Measurements from ENCODE around the gene CRLF1.

CRLF1 gene

DNA sequence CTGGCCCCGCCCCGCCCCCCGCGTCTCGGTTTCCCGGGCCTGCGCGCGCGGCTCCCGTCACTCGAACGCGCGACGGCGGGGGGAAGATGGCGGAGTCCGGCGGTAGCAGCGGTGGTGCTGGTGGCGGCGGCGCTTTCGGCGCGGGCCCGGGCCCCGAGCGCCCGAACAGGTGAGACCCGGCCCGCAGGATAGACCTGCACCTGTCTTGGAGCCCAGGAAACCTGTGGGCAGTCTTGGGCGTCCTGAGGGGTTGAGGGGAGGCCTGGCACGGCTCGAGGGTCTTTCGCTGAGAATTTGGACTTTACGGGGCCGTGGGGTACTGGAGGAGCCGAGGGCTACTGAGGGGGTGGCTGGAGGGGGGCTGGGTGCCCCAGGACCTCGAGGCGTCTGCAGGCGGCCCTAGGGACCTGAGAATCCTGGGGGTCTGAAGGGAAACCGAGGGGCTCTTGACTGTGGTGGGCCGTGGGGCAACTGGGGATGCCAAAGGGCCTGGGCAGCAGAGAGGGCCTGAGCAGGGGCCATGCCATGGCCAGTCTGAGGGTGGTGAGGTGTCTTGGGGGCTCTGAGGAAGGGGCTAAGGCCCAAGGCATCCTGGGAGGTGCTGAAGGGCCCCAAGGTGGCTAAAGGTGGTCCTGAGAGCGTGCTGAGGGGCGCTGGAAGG, 30.5 kb upstream of the CRLF1 start, which contains the start of gene KLHL26:
KLHL26 (plus strand) TSS at position 60 of the 661 bp plus-strand sequence; CDS start at position 87, 27 bp downstream.
- no peak for DNase-seq (ENCODE audit: low spot score)
- no peak for FAIRE-seq

DNA sequence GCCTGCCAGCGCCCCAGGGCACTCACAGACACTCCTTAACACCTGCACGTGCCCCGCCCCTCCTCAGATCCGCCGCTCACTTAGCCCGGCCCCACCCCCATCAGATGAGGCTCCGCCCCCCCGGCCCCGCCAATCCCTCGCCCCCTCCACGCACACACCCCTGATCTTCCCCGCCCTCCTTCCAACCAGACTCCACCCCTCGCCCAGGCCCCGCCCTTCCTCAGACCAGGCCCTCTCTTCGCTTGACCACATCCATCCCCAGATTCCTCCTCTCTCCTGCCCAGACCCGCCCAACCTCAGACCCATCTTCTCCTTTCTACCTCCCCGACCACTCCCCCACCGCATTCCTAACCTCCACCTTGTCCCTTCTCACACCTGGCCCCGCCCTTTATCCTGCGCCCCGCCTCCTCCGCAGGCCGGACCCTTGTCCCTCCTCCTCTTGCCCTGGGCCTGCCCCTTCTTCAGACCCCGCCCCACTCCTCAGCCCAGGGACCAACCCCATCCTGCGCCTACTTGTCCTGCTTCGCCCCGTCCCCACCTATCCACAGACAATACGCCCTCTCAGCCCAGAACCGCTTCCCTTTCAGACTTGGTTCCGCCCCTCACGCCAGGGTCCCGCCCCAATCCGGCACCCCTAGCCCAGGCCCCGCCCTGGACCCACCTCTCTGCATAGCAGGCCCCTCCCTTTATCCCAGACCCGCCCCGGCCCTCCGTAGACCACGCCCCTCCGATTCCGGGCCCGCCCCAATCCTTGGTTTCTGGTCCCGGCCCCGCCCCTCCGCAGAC, 29.8 kb upstream of the CRLF1 start:
- DNase-seq (ENCODE audit: low spot score) (no peak), FAIRE-seq (no peak)

DNA sequence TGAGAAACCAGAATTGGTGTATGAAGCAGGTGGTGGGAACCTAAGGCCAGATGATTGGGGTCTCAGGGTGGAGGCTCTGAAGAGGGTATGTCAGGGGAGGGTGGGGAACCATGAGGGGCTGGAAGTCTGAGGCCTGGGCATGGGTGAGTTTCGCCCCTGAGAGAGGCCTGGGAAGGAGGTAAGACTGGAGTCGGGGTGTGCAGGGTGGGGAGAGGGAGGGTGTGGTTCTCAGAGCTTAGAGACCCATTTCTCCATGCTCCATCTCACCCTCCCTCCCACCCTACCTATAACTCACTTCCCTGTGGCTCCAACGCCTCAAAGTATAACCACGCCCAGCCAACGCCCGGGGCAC, 29.2 kb upstream of the CRLF1 start:
- DNase-seq (ENCODE audit: low spot score) (no peak), FAIRE-seq (no peak)

DNA sequence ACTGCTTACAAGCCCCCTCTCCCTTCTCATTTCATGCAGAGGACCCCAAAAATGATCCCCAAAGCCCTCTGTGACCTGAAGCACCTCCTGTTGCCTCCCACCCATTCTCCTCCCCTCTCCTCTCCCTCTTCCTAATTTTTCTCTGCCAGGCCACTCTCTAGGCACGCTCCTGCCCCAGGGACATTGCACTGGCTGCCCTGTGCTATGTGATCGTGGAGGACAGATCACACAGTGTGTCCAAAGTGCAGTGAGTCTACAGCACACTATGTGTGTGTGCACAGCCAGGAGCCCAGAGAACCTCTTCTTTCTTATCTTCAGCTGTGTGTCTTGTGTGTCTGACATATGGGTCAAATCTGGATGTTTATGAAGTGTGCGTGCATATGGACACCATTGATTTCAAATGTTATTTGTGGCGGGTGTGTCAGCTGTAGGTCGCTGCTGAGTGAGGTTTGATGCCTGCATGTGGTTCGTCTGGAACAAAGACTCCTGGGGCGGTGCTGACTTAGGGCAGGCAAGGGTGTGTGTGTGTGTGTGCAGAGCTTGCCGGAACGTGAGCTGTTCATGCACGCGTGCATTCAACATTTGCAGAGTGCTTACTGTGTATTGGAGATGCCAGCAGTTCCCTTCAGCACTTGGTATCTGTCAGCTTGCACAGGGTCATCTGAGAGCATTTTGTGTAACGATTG, 28.2 kb upstream of the CRLF1 start:
- FAIRE-seq: no peak
- no peak for DNase-seq (ENCODE audit: low spot score)

DNA sequence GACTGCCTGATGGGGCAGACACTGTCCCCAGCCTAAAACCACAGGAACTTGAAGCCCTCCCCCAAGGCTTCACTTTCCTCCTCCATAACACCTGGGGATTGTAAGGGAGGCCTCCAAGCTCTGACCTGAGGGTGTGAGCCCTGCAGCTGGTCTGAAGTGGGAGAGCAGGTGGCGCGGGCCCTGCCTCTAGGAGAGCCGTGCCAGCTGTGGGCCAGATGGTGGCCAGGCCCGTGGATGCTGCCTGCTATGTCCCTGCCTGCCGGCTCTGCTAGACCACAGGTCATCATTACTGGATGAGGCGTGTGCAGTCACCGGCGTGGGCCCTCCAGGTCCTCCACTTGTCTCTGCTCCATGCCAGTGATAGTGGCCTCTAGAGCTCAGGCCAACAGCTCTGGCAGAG, 26.7 kb upstream of the CRLF1 start:
- no peak for DNase-seq (ENCODE audit: low spot score)
- no peak for FAIRE-seq

DNA sequence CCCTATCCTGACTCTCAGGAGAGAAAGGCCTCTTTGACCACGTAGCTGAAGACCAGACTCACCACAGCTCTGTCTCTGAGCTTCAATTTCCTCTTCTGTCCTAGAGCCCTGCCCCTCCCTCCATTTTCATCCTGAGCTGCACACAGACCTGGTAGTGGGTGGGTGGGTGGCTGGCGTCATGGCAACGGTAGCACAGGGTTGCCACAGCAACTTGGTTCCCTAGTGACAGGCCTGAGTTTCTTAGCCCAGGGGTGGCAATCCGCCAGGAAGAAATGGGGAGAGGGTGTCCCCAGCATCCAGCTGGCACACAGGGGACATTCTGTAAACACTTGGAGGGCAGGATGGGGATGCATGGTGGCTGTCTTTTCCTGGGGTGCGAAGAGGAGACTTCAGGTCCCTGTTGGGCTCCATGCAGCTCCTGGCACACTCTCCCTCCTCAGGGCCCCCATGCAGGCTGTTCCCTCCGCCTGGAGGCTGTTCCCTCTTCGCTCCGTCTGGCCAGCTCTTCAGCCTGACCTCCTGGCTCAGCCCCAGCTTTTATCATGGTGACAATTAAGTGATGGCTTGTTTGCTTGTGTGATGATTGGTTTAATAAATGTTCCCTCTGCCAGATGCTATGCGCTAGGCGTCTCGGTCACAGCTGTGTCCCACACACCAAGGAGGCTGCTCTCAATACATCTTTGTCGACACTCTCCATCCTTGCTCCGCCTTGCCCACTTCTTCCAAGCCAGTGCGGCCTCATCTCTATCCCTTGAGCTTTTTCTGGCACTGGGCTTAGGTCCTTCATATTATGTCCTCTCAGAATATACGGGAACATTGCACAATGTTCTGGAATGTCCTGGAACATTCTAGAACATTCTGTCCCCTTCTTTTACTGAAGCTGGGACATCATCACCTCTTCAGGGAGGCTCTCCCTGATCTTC, 22.8 kb upstream of the CRLF1 start:
- FAIRE-seq: no peak
- no peak for DNase-seq (ENCODE audit: low spot score)

DNA sequence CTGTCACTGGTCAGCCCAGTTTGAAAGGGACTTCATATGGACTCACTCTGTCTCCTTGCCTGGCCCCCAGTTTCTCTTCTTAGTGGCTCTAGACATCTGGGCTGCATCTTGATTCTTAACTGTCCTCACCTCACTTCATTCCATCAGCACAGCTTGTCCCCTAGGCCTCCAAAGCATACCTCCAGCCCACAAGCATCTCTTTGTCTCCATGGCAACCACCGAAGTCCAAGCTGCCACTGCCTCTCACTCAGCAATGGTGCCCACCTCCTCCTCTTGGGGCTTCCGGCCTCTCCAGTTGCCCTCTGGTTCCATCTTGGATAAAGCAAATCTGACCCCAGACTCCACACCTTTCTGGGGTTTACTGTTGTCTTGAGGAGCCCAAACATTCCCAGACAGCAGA, 20.3 kb upstream of the CRLF1 start:
- no peak for FAIRE-seq

DNA sequence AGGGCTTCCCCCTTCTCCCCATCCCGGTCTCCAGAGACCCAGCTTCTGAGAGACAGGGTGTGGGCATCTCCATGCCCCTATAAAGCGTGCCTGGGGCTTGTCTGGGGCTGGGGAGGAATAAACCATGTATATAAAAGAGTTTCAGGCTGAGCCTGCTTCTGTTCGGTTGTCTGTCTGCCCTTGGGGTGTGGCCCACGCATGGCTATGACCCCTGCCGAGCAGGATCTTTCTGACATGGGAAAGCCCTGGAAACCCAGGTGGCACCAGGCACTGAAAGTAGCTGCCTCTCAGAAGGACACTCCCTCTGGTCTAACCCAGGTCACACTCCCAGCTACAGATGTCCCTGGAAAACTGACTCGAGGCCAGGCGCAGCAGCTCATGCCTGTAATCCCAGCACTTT, 14.3 kb upstream of the CRLF1 start:
- FAIRE-seq (no peak), DNase-seq (ENCODE audit: low spot score) (no peak)

More for the DNA sequence above, 20.3 kb upstream of the CRLF1 start:
- no peak for DNase-seq (ENCODE audit: low spot score)

DNA sequence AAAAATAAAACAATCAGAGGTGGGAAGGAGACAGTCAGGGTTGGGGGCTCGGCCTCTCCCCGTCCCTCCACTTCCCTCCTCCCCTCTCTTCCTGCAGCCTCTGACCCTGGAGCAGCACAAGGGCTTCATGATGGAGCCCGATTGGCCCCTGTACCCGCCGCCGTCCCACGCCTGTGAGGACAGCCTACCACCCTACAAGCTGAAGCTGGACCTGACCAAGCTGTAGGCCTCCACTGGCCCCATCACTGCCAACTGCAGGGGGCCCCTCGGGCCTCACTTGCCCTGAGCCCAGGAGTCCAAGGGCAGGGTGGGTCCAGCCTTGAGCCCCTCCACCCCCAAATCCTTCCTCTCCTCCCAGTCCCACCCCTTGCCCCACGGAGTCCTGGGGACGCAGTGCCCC, 13.7 kb upstream of the CRLF1 start:
- DNase-seq (ENCODE audit: low spot score) (no peak), FAIRE-seq (no peak)

DNA sequence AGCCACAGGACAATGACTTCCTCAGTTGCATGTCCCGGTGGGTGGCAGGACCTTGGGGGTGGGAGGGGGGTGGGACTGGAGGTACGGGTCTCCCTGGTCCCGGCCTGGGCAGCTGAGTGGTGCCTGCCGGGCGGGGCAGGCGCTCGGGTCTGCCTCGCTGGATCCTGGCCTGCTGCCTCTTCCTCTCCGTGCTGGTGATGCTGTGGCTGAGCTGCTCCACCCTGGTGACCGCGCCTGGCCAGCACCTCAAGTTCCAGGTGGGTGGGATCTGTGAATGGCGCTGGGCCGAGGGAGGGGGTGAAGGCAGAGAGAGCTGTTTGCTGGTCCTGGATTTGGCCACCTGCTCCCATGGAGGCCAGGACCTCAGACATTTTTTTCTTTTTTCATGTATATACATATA, 11.6 kb upstream of the CRLF1 start:
- no peak for DNase-seq (ENCODE audit: low spot score)
- no peak for FAIRE-seq

DNA sequence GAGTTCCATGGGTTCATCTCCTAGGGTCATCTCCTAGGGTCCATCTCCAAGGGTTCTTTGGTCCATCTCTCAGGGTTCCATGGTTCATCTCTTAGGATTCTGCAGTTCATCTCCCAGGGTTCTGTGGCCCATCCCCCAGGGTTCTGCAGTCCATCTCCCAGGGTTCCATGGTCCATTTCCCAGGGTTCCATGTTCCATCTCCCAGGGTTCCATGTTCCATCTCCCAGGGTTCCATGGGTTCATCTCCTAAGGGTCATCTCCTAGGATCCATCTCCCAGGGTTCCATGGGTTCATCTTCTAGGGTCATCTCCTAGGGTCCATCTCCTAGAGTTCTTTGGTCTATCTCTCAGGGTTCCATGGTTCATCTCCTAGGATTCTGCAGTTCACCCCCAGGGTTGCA, 11.0 kb upstream of the CRLF1 start:
- no peak for FAIRE-seq

DNA sequence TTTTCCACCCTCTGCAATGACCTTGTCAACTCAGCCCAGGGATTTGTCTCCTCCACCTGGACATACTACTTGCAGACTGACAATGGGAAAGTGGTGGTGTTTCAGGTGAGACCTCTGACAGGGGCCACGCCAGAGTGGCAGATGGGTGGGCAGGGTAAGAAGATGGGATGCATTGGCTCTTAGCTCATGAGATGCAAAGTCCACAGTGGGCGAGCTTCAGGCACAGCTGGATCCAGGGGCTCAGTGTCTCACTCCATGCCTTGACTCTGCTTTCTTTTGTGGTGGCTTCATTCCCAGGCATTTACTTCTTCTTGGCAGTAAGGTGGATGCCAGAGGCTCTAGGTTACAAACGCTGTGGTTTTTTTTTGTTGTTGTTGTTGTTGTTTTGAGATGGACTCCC, 9.4 kb upstream of the CRLF1 start:
- DNase-seq (ENCODE audit: low spot score) (no peak), FAIRE-seq (no peak)

More for the DNA sequence above, 11.0 kb upstream of the CRLF1 start:
- no peak for DNase-seq (ENCODE audit: low spot score)

DNA sequence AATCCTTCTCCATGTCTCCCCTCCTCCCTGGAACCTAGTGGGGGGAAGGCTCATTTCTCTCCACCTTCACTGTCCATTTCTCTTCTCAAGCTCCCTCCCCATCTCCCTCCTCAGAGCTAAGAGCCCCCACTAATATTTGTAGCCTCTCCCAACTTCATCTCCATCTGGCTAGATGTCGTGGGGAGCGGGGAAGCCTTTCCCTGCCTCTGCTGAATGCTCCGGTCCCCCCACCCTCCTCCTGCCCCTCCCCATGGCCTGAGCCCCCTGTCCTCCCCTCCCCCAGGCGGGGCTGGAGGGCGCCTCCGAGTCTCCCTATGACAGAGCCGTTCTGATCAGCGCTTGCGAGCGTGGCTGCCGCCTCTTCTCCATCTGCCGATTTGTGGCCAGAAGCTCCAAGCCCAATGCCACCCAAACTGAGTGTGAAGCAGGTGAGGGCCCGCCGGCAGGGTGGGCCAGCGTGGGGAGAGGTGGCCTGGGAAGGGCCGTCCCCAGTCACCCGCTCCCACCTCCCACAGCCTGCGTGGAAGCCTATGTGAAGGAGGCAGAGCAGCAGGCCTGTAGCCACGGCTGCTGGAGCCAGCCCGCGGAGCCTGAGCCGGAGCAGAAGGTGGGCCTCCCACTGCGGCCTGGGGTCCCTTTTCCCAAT, 7.1 kb upstream of the CRLF1 start:
- DNase-seq (ENCODE audit: low spot score) (no peak), FAIRE-seq (no peak)

DNA sequence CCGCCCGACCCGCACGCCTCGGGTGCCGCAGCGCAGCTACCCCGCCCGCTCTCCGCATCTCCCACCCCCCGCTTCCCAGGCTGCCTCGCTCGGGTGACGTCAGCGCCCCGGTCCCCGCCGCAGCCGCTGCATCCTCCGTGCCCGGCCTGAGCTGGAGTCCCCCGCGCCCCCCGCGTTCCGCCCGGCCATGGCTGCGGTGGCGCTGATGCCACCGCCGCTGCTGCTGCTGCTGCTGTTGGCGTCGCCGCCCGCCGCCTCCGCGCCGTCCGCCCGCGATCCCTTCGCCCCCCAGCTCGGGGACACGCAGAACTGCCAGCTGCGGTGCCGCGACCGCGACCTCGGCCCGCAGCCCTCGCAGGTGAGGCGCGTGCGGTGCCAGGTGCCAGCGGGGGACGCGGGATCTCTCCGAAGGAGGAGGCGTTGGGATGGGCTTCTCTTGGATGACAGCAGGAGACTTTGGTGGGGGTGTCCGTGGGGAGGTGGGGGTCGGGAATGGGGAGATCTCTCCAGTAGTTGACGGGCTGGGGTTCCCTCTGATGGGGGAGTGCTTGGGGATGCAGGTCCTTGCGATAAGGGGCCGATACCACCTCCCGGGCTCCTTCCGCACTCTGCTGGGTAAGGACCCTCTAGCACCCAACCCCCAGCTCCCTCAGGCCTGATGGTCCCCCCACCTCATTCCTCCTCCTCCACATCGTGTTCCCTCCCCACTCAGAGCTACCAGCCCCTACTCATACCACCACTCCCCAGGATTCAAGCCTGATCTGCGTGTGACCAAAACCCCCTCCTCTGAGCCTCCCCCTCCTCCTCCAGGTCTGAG, 6.4 kb upstream of the CRLF1 start, which contains the start of gene TMEM59L:
TMEM59L (plus strand) TSS at position 99 of the 817 bp plus-strand sequence; CDS start at position 188, 89 bp downstream.
- FAIRE-seq (no peak), DNase-seq (ENCODE audit: low spot score) (no peak)

DNA sequence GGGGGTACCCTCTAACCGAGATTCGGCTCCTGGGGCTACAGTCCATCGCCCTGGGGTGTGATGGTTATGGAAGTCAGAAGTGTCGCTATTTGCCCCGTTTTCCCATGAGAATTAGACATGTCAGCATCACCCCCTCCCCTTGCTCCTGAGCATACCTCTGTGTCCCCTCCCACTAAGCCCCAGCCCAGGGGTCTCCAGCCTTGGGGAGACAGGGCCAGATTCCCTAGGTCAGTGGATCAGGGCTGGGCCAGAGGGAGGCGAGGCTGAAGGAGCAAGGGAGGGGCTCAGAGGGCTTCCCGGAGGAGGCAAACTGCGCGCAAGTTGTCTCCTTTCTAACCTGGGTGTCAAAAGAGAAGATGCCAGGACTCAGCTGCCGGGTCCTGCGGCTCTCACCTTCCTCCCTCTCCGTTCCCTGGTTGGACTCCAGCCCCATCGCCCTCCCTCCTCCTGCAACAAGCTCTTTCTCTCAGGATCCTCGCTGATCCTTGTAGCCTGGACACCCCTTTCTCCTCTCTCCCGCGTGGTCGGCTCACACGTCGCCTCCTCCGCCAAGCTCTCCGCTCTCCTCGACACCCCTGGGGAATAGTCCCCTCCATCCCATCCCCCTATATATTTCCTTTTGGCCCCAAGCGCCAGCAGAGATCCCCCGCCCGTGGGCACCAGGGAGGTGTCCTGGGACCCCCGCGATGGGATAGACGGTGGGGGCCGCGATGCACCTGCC, 5.6 kb upstream of the CRLF1 start:
- no peak for DNase-seq (ENCODE audit: low spot score)
- FAIRE-seq: no peak

DNA sequence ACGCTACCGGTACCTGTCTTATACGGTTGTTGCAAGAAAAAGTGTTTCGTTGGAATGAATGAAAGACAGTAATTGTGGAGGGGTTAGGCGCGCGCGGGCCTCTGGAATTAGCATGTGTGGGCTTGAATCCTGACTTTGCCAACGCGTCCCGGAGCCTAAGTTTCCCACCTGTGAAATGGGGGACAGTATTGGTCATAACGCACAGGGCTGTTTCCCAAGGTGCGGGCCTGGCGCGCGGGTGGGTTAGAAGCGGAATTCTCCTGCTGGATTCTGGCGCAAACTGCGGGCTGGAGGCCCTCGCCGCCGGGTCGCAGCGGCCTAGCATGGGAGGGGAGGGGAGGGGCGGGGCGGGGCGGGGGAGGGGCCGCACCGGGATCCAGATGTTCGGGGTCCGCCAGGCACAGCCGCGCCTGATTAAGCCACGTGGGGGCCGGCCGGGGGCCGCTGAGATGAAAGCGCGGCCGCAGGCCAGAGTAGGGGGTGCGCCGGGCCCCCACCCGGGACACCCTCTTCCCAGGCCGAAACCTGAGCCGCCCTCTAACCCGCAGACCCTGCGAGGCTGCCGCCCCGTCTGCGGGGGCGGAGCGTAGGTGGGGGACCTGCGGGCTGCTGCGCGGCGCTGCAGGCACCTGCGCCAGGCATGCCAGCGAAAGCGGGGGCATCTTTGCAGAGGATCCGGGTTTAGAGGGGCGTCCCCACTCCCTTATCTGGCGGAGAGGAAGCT, 4.9 kb upstream of the CRLF1 start:
- FAIRE-seq (no peak), DNase-seq (ENCODE audit: low spot score) (no peak)

DNA sequence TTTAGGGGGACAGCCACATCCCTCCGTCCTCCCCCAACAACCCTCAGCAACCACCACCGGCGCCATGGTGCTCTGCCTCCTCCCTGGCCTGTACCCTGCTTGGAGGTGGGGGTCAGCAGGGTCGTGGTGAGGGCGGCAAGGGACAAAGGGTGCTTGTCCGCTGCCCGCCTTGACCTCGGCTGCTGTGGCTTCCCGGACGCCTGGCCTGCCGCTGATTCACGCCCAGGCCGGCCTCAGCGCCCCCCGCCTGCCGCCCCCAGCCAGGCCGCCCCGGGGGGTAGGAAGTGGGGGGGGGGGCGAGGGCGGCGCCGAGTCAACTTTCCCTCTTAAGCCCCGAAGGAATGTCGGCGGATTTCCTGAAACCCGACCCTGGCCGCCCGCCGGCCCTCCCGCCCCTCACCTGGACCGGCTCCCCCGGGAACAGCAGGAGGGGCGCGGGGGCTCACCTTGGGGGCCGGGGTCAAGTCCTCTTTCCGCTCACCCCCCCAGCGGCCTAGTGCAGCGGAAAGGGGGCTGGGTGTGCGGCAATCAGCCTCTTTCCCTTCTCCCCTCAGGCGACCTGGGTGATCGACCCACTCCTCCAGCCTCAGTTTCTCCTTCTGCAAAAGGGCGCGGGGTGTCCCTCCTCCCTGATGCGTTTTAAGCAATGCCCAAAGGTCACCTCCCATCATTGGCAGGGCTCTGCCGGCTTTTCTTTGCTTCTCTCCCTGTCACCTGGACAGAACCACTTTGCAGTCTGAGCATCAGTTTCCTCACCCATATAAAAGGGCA, 4.1 kb upstream of the CRLF1 start:
- no peak for FAIRE-seq
- DNase-seq (ENCODE audit: low spot score): no peak

DNA sequence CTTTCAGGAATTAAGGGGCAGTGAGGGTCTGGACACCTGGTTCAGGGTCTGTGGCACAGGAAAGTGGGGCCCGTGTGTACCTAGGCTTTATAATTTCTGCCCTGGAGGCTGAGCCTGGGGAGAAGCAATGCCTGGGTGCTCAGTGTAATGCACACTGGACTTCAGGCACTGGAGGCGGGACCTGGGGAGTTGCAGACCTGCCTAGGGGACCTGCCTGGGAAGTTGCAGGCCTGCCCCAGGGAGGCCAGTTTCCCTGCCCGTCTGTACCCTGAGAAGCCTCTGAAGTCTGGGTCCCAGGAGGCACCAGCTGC, 3.6 kb upstream of the CRLF1 start:
- DNase-seq (ENCODE audit: low spot score) (no peak), FAIRE-seq (no peak)
